ENCODE results near the gene IFNG.

The IFNG gene

GRCh38 chr12:68115281-68115680, 44.3 kb downstream of the IFNG start:
- no peak for DNase-seq (ENCODE audit: low spot score)

- no peak for DNase-seq (ENCODE audit: low spot score)
These were observed 44.9 kb downstream of the IFNG start for GRCh38 chr12:68114606-68115005.

- no peak for DNase-seq (ENCODE audit: low spot score)
These were observed 45.9 kb downstream of the IFNG start for GRCh38 chr12:68113644-68114043.

- DNase-seq (ENCODE audit: low spot score) = no peak
These were observed 47.5 kb downstream of the IFNG start for GRCh38 chr12:68111995-68112394.

- DNase-seq (ENCODE audit: low spot score) = no peak
These were observed 49.9 kb downstream of the IFNG start for GRCh38 chr12:68109444-68110217.

GRCh38 chr12:68109001-68109400, 50.5 kb downstream of the IFNG start:
- no peak for DNase-seq (ENCODE audit: low spot score)

- DNase-seq (ENCODE audit: low spot score) = no peak
These were observed 52.9 kb downstream of the IFNG start for GRCh38 chr12:68106660-68107059.

GRCh38 chr12:68106160-68106559, 53.4 kb downstream of the IFNG start:
- DNase-seq (ENCODE audit: low spot score) = no peak

Data from GM03348 (cell line).